Nephron (organoid): ENCODE results near the gene ICA1.
A peak's percentile ranks its signal among the peaks of the same experiment; 100 is the strongest.

Experiments
- H3K27ac Mint-ChIP-seq, 3 experiments: 2 replicates each; pipeline ENCODE4 v1.8.0; 2020; ENCODE audit warnings: mixed read lengths in 3 of 3, mild to moderate bottlenecking in 2 of 3, moderate library complexity in 1 of 3
- H3K27me3 Mint-ChIP-seq: 2 replicates; pipeline ENCODE4 v1.8.0; 2021; ENCODE audit warnings: low read depth, mild to moderate bottlenecking, moderate library complexity, mixed read lengths
- H3K36me3 Mint-ChIP-seq: 2 replicates; pipeline ENCODE4 v1.8.0; 2020; ENCODE audit warnings: low read depth, mixed read lengths
- H3K4me1 Mint-ChIP-seq: 2 replicates; pipeline ENCODE4 v1.8.0; 2020; ENCODE audit warnings: mixed read lengths
- H3K4me3 Mint-ChIP-seq, 3 experiments: 2 replicates each; pipeline ENCODE4 v1.8.0; 2020; ENCODE audit warnings: mild to moderate bottlenecking in 3 of 3, mixed read lengths in 3 of 3, moderate library complexity in 2 of 3
- H3K9me3 Mint-ChIP-seq: 2 replicates; pipeline ENCODE4 v1.8.0; 2020; ENCODE audit warnings: mixed read lengths
- CTCF ChIP-seq, 3 experiments: fragments of 200-600 bp; sonication (generic); IDR thresholded peaks; one replicate each; pipeline ENCODE4 v1.5.0; 2021; ENCODE audit warnings: antibody characterized with exemption in 3 of 3; ENCODE audit not compliant: unreplicated experiment in 3 of 3

The ICA1 gene

GRCh38 chr7:8277394-8277982 is 15.5 kb upstream of the ICA1 start:
- no peak overlapping the region for H3K27ac Mint-ChIP-seq
- peaks cover 3% of the 10 kb centered on the region for H3K27me3 Mint-ChIP-seq
- no peaks in the 10 kb centered on the region for H3K9me3 Mint-ChIP-seq
- no peak overlapping the region for H3K4me3 Mint-ChIP-seq
- peak in 1 of 3 experiments; percentile 9 for TF ChIP-seq CTCF (IDR thresholded peaks at IDR 0.05; ENCODE audit: unreplicated experiment in 3 of 3)
- no peaks in the 10 kb centered on the region for H3K4me1 Mint-ChIP-seq
- H3K36me3 Mint-ChIP-seq, result no peaks in the 10 kb centered on the region

GRCh38 chr7:8274589-8274988 is 12.6 kb upstream of the ICA1 start:
- no peak for TF ChIP-seq CTCF (IDR thresholded peaks at IDR 0.05; ENCODE audit: unreplicated experiment in 3 of 3)

GRCh38 chr7:8271960-8272359 is 10.0 kb upstream of the ICA1 start:
- TF ChIP-seq CTCF (IDR thresholded peaks at IDR 0.05; ENCODE audit: unreplicated experiment in 3 of 3), result no peak
- H3K36me3 Mint-ChIP-seq, result no peaks in the 10 kb centered on the region
- no peaks in the 10 kb centered on the region for H3K9me3 Mint-ChIP-seq
- H3K4me1 Mint-ChIP-seq, result no peaks in the 10 kb centered on the region
- H3K4me3 Mint-ChIP-seq, result no peak overlapping the region
- H3K27me3 Mint-ChIP-seq, result peaks cover 3% of the 10 kb centered on the region
- no peak overlapping the region for H3K27ac Mint-ChIP-seq

More at GRCh38 chr7:8274589-8274988, 12.6 kb upstream of the ICA1 start:
- no peaks in the 10 kb centered on the region for H3K9me3 Mint-ChIP-seq
- no peak overlapping the region for H3K27ac Mint-ChIP-seq
- H3K27me3 Mint-ChIP-seq, result peaks cover 3% of the 10 kb centered on the region
- no peak overlapping the region for H3K4me3 Mint-ChIP-seq
- no peaks in the 10 kb centered on the region for H3K4me1 Mint-ChIP-seq
- H3K36me3 Mint-ChIP-seq, result no peaks in the 10 kb centered on the region

- Mint-ChIP-seq H3K27ac (no peak overlapping the region), H3K4me1 (peaks cover 6% of the 10 kb centered on the region), H3K27me3 (peaks cover 44% of the 10 kb centered on the region), H3K4me3 (peak overlapping the region; percentile 76 to 83 (median 79)), H3K36me3 (no peaks in the 10 kb centered on the region), H3K9me3 (peaks cover 2% of the 10 kb centered on the region)
- no peak for TF ChIP-seq CTCF (IDR thresholded peaks at IDR 0.05; ENCODE audit: unreplicated experiment in 3 of 3)
Observed at GRCh38 chr7:8263048-8263447, 1.1 kb upstream of the ICA1 start.

- Mint-ChIP-seq H3K36me3 (no peaks in the 10 kb centered on the region), H3K4me1 (peaks cover 6% of the 10 kb centered on the region), H3K27ac (no peak overlapping the region), H3K27me3 (peaks cover 38% of the 10 kb centered on the region), H3K4me3 (peak overlapping the region; percentile 85 to 89 (median 86)), H3K9me3 (peaks cover 2% of the 10 kb centered on the region)
- no peak for TF ChIP-seq CTCF (IDR thresholded peaks at IDR 0.05; ENCODE audit: unreplicated experiment in 3 of 3)
Observed at GRCh38 chr7:8260871-8261694, 884 bp downstream of the ICA1 start.
